K562 (cell line): ENCODE measurements around the gene UBE2A. TPM values are rescaled to one million over a fixed set of nuclear protein-coding genes. Genes with fewer than 3 reads are reported as not detected.

Source experiments
- ATAC-seq: fragments of 200-7000 bp; cut with Tn5 transposase; 3 replicates; pipeline ENCODE4 v1.9.1; 2020; ENCODE audit warnings: moderate library complexity
- BruUV-seq: library from RNA; stranded (reverse); fragments of 400-500 nt; replicated peaks from 2 replicates; lab custom pipeline; 2021; lab: Mats Ljungman, UMichigan
- CTCF ChIA-PET: fragments of 300-600 bp; formaldehyde crosslinking; extraction: SDS; loops from one replicate; lab custom pipeline; 2021; ENCODE audit warnings: low intra/inter-chr PET ratio; lab: Yijun Ruan, JAX
- POLR2A ChIA-PET: fragments of 300-600, 350-650 bp; sonication (Branson Sonifier 250); formaldehyde crosslinking; extraction: SDS; loops from one replicate; lab custom pipeline; 2021; ENCODE audit warnings: antibody characterized with exemption, inconsistent platforms; lab: Yijun Ruan, JAX
- DNase-seq, 4 experiments: peaks; one replicate each; pipeline versions ENCODE4 v3.0.0 to v3.0.0-alpha.2; 2011 to 2018; ENCODE audit warnings: low spot score in 3 of 4, mixed read lengths in 3 of 4; ENCODE audit errors: extremely low read depth in 1 of 4
- FAIRE-seq: peaks from 2 replicates; lab custom pipeline; 2011; peaks lifted over from hg19 to GRCh38; lab: Jason Lieb, UNC
- H2AFZ ChIP-seq: 2 replicates; pipeline ENCODE4 v1.6.0; 2011; ENCODE audit warnings: low read depth, low read length, control low read depth, inconsistent platforms
- H3K27ac ChIP-seq: fragments of 200-600 bp; 3 replicates; pipeline ENCODE4 v1.8.0; 2011; ENCODE audit warnings: low read depth, mild to moderate bottlenecking, control low read depth, inconsistent platforms, low read length, moderate library complexity, mixed read lengths; ENCODE audit errors: extremely low read depth
- H3K27me3 ChIP-seq, 2 experiments: fragments of 300-600 bp in 1 of 2; 2 replicates in 1 of 2; 3 replicates in 1 of 2; pipeline versions ENCODE4 v1.6.0 to v1.8.0; 2011; ENCODE audit warnings: inconsistent platforms in 2 of 2, low read length in 2 of 2, mild to moderate bottlenecking in 1 of 2, mixed read lengths in 1 of 2, moderate library complexity in 1 of 2; ENCODE audit not compliant: control insufficient read depth in 2 of 2, insufficient read depth in 2 of 2
- H3K36me3 ChIP-seq: fragments of 300-600 bp; 3 replicates; pipeline ENCODE4 v1.8.0; 2011; ENCODE audit warnings: mild to moderate bottlenecking, low read length, inconsistent platforms; ENCODE audit not compliant: control insufficient read depth, insufficient read depth
- H3K4me1 ChIP-seq, 2 experiments: fragments of 200-600 bp in 1 of 2; replicated peaks in 1 of 2; 2 replicates in 1 of 2; 3 replicates in 1 of 2; pipeline versions ENCODE4 v1.5.1 to v1.8.0; 2011; ENCODE audit warnings: inconsistent platforms in 2 of 2, low read length in 2 of 2, mild to moderate bottlenecking in 1 of 2, mixed read lengths in 1 of 2, moderate library complexity in 1 of 2; ENCODE audit not compliant: control insufficient read depth in 2 of 2, insufficient read depth in 2 of 2
- H3K4me2 ChIP-seq: 2 replicates; pipeline ENCODE4 v1.6.1; 2011; ENCODE audit warnings: low read length, control low read depth, inconsistent platforms, mixed read lengths; ENCODE audit not compliant: insufficient read depth
- H3K4me3 ChIP-seq: fragments of 200-600 bp; sonication (generic), shearing (Covaris generic); 2 replicates; pipeline ENCODE4 v1.5.1; 2016; ENCODE audit warnings: control low read depth, inconsistent platforms
- H3K79me2 ChIP-seq: fragments of 200-600 bp; 3 replicates; pipeline ENCODE4 v1.8.0; 2011; ENCODE audit warnings: low read length, inconsistent platforms; ENCODE audit not compliant: control insufficient read depth, insufficient read depth
- H3K9ac ChIP-seq, 2 experiments: 2 replicates each; pipeline versions ENCODE4 v1.6.0 to v1.6.1; 2011; ENCODE audit warnings: low read depth in 2 of 2, low read length in 2 of 2, control low read depth in 1 of 2, inconsistent platforms in 1 of 2, mild to moderate bottlenecking in 1 of 2, mixed read lengths in 1 of 2; ENCODE audit not compliant: insufficient read depth in 1 of 2
- H3K9me1 ChIP-seq: one replicate; pipeline ENCODE4 v1.6.0; 2011; ENCODE audit warnings: inconsistent platforms, mild to moderate bottlenecking, low read length, moderate library complexity; ENCODE audit not compliant: control insufficient read depth, insufficient read depth
- H3K9me3 ChIP-seq: replicated peaks from 2 replicates; pipeline ENCODE4 v1.5.1; 2011; ENCODE audit warnings: low read depth, low read length, inconsistent platforms; ENCODE audit not compliant: control insufficient read depth, insufficient read depth
- H4K20me1 ChIP-seq: replicated peaks from 2 replicates; pipeline ENCODE4 v1.6.1; 2011; ENCODE audit warnings: low read length, inconsistent platforms, mixed read lengths; ENCODE audit not compliant: control insufficient read depth, insufficient read depth
- CBFA2T2 ChIP-seq: fragments of 450-650 bp; conservative IDR thresholded peaks from 2 replicates; pipeline ENCODE4 v1.6.1; 2017; ENCODE audit warnings: mild to moderate bottlenecking
- MEF2A ChIP-seq: IDR thresholded peaks from 2 replicates; pipeline ENCODE4 v1.6.1; 2011; ENCODE audit warnings: low read depth, mild to moderate bottlenecking, low read length, moderate library complexity; ENCODE audit not compliant: control insufficient read depth
- PRMT5 ChIP-seq: sonication (generic); formaldehyde crosslinking; IDR thresholded peaks from 2 replicates; pipeline ENCODE4 v1.5.0; 2020; ENCODE audit warnings: missing genetic modification reagents
- RNF219 ChIP-seq: fragments of 250-450 bp; sonication (Bioruptor Pico); IDR thresholded peaks from 2 replicates; pipeline ENCODE4 v1.5.0; 2022; ENCODE audit warnings: mild to moderate bottlenecking
- ZNF175 ChIP-seq: fragments of 200-800 bp; sonication (Bioruptor generic); IDR thresholded peaks from 2 replicates; pipeline ENCODE4 v1.6.1; 2016; ENCODE audit warnings: low read depth, mild to moderate bottlenecking, missing genetic modification characterization, missing compliant biosample characterization
- ZNF316 ChIP-seq: fragments of 450-650 bp; IDR thresholded peaks from 2 replicates; pipeline ENCODE4 v1.6.1; 2016
- ZNF586 ChIP-seq: fragments of 450-650 bp; formaldehyde crosslinking; conservative IDR thresholded peaks from 2 replicates; pipeline ENCODE4 v1.4.0; 2020; ENCODE audit warnings: mild to moderate bottlenecking, moderate library complexity
- ZNF76 ChIP-seq: fragments of 250-450 bp; sonication (Bioruptor Pico); IDR thresholded peaks from 2 replicates; pipeline ENCODE4 v1.4.0; 2020; ENCODE audit warnings: mild to moderate bottlenecking, moderate library complexity, borderline replicate concordance
- WGBS: fragments of 100-300 bp; shearing (Covaris generic); methylation state at CpG from one replicate; pipeline ENCODE4 v1.1.6; 2016; ENCODE audit warnings: low coverage, mixed read lengths; ENCODE audit not compliant: insufficient coverage; ENCODE audit errors: missing lambda C conversion rate; 5-methylcytosine and 5-hydroxymethylcytosine counted together
- in situ Hi-C: fragments of 300-500 bp; cut with MboI; formaldehyde crosslinking; loops from 4 replicates; pipeline ENCODE4 v1.15.0; 2018; ENCODE audit warnings: inconsistent platforms, mixed read lengths
- intact Hi-C: fragments of 100-400 bp; cut with micrococcal nuclease; formaldehyde crosslinking; loops from 2 replicates; pipeline ENCODE4 v1.14.2; 2022
- polyA plus RNA-seq, 8 experiments: library from polyadenylated mRNA; depleted of rRNA in 4 of 8; stranded (reverse) in 5 of 8; unstranded in 3 of 8; fragments of >200 nt; fragmentation: Nextera tagmentation in 2 of 8; fragmentation: Illumina TruSeq in 1 of 8; extraction: Ambion mirVana in 2 of 8; extraction: Trizol in 1 of 8; gene quantifications; 2 replicates each; pipeline versions ENCODE4 v1.2.1 to v1.2.3, GENCODE V29; 2011 to 2014; ENCODE audit warnings: inconsistent platforms in 1 of 8, missing spikeins in 1 of 8
- total RNA-seq, 7 experiments: library from RNA; depleted of rRNA in 6 of 7; stranded (reverse); fragments of >200 nt in 6 of 7; fragmentation: Illumina TruSeq in 2 of 7; extraction: Trizol in 2 of 7; gene quantifications; 2 replicates each; pipeline versions ENCODE4 v1.2.1 to v1.2.3, GENCODE V29; 2011 to 2021; ENCODE audit warnings: low replicate concordance in 1 of 7
- TF ChIP-seq, protein P1 (sequence below): sonication (generic); formaldehyde crosslinking; IDR thresholded peaks from 2 replicates; pipeline ENCODE4 v1.9.0; 2022; ENCODE audit warnings: mild to moderate bottlenecking, missing genetic modification reagents
- TF ChIP-seq, protein P2 (sequence below): fragments of 450-650 bp; IDR thresholded peaks from 2 replicates; pipeline ENCODE4 v1.6.1; 2016; ENCODE audit warnings: borderline replicate concordance

Gene UBE2A
- total and polyA plus RNA-seq, 9 of the 15 experiments (the other 6 are each of a cell fraction or from before 2014, with no cell fraction given): 21.6 to 87.6 (median 47.8) TPM

GRCh38 chrX:119541188-119541587 lies 33.2 kb upstream of the UBE2A start:
- 94% methylated on average over 2 of the region's 4 CpGs for WGBS
- POLR2A ChIA-PET: interaction anchor here (0.7 kb wide), 1 partner anchor 10 kb away, joined by 3 read pairs; no protein-coding TSS in a partner anchor
- no peak for ATAC-seq

DNA sequence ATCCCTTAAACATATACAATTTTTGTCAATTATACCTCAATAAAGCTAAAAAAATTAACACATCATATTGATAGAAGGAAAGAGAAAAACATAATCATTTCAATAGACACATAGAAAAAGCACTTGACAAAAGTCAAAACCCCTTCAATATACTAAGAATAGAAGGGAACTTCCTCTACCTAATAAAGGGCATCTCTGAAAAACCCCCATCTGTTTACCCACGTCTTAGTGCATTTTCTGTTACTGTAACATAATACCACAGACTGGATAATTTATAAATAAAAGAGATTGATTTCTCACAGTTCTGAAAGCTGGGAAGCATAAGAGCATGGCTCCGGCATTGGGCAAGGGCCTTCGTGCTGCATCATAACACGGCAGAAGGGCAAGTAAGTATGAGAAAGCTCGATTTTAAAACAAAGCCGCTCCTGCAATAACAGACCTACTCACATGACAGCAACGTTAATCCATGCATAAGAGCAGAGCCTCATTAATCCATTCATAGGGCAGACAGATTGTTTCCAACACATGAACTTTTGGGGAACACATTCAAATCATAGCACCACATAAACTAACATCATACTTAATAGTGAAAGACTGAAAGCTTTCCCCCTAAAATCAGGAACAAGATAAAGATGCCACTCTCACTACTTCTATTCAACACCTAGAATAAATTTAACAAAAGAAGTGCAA lies 24.9 kb upstream of the UBE2A start:
- Histone ChIP-seq H3K27me3 (no peaks in the 10 kb centered on the region), H3K4me2 (no peak overlapping the region), H3K9ac (no peak overlapping the region), H3K4me1 (peaks cover 0 to 3% of the 10 kb centered on the region in 2 experiments; a peak in 2 of 5 replicates), H2AFZ (no peak overlapping the region), H3K4me3 (no peak overlapping the region), H4K20me1 (no peaks in the 10 kb centered on the region), H3K9me1 (no peaks in the 10 kb centered on the region), H3K36me3 (peaks cover 8% of the 10 kb centered on the region; the same call in 2 of the 3 replicates), H3K9me3 (no peaks in the 10 kb centered on the region), H3K27ac (no peak overlapping the region), H3K79me2 (peaks cover 12% of the 10 kb centered on the region; the same call in 1 of the 3 replicates)
- FAIRE-seq (no peak), ATAC-seq (no peak), DNase-seq (no peak)
- in situ Hi-C loops (no loop called here), intact Hi-C loops (no loop called here)
- no TSS peak for BruUV-seq
- WGBS: 76% methylated on average over 7 of the region's 7 CpGs
- POLR2A ChIA-PET: interaction anchor here (0.7 kb wide), 1 partner anchor 25 kb away, joined by 3 read pairs; the partner anchor contains the start of gene UBE2A
- CTCF ChIA-PET: no interaction called here
- TF ChIP-seq MEF2A (no peak), RNF219 (CRISPR knock-in tag) (no peak), ZNF76 (CRISPR knock-in tag) (no peak), CBFA2T2 (no peak), ZNF586 (CRISPR knock-in tag) (no peak), PRMT5 (CRISPR knock-in tag) (no peak)
- TF ChIP-seq, protein P1, sequence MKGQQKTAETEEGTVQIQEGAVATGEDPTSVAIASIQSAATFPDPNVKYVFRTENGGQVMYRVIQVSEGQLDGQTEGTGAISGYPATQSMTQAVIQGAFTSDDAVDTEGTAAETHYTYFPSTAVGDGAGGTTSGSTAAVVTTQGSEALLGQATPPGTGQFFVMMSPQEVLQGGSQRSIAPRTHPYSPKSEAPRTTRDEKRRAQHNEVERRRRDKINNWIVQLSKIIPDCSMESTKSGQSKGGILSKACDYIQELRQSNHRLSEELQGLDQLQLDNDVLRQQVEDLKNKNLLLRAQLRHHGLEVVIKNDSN (CRISPR knock-in tag): no peak
- TF ChIP-seq, protein P2, sequence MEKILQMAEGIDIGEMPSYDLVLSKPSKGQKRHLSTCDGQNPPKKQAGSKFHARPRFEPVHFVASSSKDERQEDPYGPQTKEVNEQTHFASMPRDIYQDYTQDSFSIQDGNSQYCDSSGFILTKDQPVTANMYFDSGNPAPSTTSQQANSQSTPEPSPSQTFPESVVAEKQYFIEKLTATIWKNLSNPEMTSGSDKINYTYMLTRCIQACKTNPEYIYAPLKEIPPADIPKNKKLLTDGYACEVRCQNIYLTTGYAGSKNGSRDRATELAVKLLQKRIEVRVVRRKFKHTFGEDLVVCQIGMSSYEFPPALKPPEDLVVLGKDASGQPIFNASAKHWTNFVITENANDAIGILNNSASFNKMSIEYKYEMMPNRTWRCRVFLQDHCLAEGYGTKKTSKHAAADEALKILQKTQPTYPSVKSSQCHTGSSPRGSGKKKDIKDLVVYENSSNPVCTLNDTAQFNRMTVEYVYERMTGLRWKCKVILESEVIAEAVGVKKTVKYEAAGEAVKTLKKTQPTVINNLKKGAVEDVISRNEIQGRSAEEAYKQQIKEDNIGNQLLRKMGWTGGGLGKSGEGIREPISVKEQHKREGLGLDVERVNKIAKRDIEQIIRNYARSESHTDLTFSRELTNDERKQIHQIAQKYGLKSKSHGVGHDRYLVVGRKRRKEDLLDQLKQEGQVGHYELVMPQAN: no peak

More at GRCh38 chrX:119541188-119541587, 33.2 kb upstream of the UBE2A start:
- Histone ChIP-seq H3K4me3 (no peak overlapping the region), H3K36me3 (peaks cover 21% of the 10 kb centered on the region; the same call in 2 of the 3 replicates), H3K27me3 (no peaks in the 10 kb centered on the region), H3K9me3 (no peaks in the 10 kb centered on the region), H3K9ac (no peak overlapping the region), H3K9me1 (peaks cover 3% of the 10 kb centered on the region), H3K27ac (no peak overlapping the region), H4K20me1 (no peaks in the 10 kb centered on the region; the same call in 1 of the 2 replicates), H2AFZ (no peak overlapping the region), H3K79me2 (no peaks in the 10 kb centered on the region), H3K4me1 (no peaks in the 10 kb centered on the region; a peak in 1 of 5 replicates), H3K4me2 (no peak overlapping the region)
- no TSS peak for BruUV-seq
- FAIRE-seq (no peak), DNase-seq (no peak)
- in situ Hi-C loops (no loop called here), intact Hi-C loops (no loop called here)
- no peak for TF ChIP-seq ZNF175 (CRISPR knock-in tag)
- 0 out of 2 replicates have a peak, but pooled peaks have one; percentile 6 for TF ChIP-seq ZNF316
- CTCF ChIA-PET: no interaction called here
